GM19463 (cell line): ENCODE results near the gene SEMA4F.

Source experiments
- ATAC-seq: cut with Tn5 transposase; IDR thresholded peaks from one replicate; pipeline ENCODE4 v1.9.1; 2021; ENCODE audit warnings: mild to moderate bottlenecking, moderate library complexity; ENCODE audit not compliant: unreplicated experiment

SEMA4F gene

DNA sequence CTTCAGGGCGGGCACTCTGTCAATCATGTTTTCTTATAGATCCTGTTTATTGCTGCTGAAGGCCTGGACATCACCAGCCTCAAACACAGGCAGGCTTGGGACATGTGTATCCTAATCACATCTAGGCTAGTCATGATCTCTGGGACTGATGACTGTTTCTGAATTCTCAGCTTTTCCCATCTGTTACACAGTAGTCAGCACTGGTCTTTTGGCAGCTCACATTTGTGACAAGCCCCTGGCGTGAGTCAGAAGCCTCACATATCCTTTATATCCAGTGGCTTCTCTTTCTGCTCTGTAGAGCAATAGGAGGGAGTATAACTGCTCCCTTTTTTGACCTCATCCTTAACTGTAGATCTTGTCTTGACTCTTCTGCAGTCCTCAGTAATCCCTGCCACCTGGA, 4.5 kb downstream of the SEMA4F start:
- no peak for ATAC-seq

GRCh38 chr2:74659462-74659861, 5.4 kb downstream of the SEMA4F start:
- no peak for ATAC-seq

DNA sequence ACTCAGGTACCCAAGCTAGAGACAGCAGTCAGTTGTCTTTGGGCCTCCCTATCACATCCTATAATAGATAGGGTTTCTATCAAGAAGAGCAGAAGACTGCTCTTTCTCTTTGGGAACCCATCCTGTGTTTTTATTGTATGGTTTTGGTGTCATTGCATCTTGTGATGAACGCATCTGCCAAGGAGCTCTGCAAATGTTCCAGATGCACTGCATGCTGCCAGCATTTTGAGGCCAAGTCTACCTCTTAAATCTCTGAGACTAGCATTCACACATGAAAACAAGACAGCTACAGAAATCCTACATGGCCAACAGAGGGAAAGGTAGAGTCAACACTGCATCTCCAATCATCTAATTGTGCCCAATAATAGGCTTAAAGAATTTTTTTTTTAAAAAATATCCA, 14.0 kb downstream of the SEMA4F start:
- no peak for ATAC-seq

- no peak for ATAC-seq
Measured at GRCh38 chr2:74670263-74670662, 16.2 kb downstream of the SEMA4F start.

- ATAC-seq = no peak
Measured at GRCh38 chr2:74671479-74671878, 17.4 kb downstream of the SEMA4F start.

DNA sequence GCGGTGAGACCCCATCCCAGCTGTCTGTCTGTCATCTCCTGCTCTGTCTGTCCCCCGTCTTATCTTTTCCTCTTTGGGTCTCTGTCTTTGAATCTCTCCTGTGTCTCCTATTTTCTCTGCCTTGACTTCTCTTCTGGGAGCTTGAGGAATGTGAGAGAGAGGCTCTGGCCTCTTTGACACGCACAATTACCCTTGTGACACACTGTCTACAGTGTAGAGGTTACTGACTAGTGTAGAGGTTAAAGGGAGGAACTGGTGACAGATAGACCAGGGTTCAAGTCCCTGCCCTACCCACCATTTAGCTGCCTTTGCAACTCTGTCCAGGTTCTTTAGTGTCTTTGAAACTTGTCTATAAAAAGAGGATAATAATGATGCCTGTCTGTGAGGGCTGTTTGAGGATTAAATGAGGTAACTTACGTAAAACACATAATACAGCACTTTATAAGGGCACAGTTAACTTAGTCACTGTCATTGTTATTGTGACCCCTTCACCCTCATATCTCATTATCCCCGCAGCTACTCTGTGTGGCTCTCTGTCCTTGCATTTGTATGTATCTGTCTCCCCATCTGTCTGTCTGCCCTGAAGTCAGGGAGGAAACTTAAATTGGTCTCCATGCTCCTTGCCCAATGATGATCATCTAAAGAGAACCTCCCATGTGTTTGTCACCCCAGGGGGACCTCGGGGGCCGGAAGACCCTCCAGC, 19.9 kb downstream of the SEMA4F start:
- no peak for ATAC-seq

DNA sequence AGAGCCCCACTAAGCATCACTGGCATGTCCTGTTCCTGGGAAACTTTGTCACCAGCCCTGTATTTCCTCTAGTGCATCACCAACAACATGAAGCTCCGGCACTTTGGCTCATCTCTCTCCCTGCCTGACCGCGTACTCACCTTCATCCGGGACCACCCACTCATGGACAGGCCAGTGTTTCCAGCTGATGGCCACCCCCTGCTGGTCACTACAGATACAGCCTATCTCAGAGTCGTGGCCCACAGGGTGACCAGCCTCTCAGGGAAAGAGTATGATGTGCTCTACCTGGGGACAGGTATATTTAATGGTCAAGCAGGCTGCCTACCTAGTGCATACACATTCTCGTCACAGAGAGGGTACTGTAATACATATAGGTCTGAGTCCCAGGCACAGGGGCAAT, 21.0 kb downstream of the SEMA4F start:
- no peak for ATAC-seq

DNA sequence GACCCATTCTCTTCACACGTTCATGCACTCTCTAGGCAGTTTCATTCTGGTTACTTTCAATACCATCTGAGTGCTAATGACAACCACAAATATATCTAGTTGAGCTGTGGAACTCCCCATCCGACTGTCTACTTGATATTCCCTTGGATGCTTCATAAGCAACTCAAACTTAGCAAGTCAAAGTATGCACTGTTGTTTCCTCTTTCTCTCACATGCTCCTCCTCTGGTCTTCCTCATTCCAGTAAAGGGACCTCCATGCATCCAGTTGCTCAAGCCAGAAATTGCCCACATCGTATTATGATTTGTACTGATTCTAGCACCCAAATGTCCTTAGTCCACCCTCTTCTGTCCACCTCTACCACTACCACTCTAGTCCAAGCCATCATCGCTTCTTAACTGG, 22.3 kb downstream of the SEMA4F start:
- ATAC-seq = no peak

GRCh38 chr2:74679615-74680014, 25.6 kb downstream of the SEMA4F start:
- ATAC-seq = no peak

GRCh38 chr2:74682501-74682900, 28.5 kb downstream of the SEMA4F start:
- ATAC-seq = no peak

DNA sequence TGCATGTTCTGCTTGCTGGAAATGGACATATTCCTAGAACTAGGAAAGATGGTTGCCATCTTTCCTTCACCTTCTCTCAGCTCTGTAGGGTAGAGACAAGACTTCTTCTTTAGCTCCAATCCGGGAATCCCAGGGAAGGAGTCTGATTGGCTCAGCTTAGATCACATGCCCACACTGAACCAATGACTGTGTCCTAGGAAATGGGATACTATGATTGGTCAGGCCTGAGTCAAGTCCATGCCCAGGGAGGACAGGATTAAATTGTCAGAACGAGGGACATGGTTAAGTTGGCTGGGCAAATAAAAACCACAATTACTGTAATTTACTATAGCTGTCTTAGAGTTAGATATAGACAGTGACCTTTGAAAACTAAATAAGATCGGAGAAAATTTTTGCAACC, 31.4 kb downstream of the SEMA4F start:
- ATAC-seq = no peak

- no peak for ATAC-seq
Measured at GRCh38 chr2:74688881-74689280, 34.8 kb downstream of the SEMA4F start.

- ATAC-seq = no peak
Measured at GRCh38 chr2:74689671-74690070, 35.6 kb downstream of the SEMA4F start.

DNA sequence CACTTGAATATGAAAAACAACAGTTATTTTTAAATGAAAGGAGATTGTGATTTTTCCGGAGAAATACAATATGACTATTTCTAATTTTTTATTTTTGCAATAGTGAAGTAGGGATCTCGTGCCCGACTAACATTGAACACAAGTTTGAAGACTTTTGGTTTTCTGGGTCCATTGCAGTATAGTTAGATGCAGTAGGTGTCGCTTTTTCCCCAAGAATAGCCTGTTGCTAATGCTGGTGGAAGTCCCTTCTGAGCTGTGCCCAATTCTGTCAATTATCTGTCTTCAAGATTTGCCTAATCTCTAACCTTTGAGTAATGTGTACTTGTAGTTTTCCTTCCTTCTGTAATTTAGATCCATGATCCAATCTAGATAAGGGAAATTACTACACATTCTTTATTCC, 36.5 kb downstream of the SEMA4F start:
- ATAC-seq = peak; percentile 70

DNA sequence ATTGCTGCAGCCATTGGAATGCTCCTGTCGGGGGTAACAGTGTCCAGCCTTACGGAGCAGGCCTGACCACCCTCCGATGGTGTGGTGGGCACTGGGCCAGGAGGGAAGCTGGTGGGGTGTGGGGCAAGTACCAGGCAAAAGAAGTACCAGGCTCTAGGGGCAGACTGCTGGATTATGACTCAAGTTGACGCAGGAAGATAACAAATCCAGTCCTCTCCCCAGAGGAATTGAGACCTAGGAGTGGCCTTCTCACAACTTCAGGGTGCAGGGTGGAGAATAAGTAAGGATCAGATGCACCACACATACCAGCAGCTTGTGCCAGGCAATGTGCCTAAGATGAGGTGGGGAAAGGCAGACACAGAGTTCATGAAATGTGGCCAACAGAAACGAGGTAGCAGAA, 37.9 kb downstream of the SEMA4F start:
- ATAC-seq = no peak

- no peak for ATAC-seq
Measured at GRCh38 chr2:74693213-74693612, 39.2 kb downstream of the SEMA4F start.

- ATAC-seq = no peak
Measured at GRCh38 chr2:74693668-74694067, 39.6 kb downstream of the SEMA4F start.

GRCh38 chr2:74694281-74694680, 40.2 kb downstream of the SEMA4F start:
- ATAC-seq = no peak

DNA sequence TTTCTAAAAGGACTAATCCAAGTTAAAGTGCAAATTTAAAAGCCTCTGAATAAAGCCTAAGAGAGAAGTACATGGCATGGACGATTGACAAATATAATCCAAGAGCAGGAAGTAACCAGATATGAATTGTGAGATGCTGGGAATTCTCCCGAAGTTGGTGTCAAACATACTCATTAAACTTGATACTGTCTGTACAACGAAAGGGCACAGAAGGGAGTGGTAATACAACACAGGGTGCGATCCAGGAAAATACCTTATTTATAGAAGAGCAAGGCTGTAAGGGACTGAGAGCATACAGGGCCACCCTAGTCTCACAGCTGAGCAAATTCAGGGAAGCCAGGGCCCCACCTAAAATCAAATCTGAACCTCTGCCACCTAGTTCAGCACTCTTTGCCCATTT, 41.6 kb downstream of the SEMA4F start:
- ATAC-seq = no peak

DNA sequence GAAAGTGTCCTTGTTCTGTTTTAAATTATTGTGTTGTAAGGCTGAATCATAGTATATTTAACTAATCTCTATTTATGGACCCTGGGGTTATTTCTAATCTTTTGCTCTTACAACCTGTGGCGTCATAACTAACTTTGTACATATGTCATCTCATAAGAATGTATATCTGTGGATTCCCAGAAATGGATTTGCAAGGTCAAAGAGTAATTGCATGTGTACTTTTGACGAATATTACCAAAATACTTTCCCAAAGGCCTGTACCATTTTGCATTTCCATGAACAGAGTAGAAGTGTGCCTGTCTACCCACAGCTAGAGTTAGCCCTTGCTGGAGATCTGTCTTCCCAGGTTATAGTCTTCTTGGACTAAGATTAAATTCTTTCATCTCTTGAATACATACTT, 42.8 kb downstream of the SEMA4F start:
- no peak for ATAC-seq

DNA sequence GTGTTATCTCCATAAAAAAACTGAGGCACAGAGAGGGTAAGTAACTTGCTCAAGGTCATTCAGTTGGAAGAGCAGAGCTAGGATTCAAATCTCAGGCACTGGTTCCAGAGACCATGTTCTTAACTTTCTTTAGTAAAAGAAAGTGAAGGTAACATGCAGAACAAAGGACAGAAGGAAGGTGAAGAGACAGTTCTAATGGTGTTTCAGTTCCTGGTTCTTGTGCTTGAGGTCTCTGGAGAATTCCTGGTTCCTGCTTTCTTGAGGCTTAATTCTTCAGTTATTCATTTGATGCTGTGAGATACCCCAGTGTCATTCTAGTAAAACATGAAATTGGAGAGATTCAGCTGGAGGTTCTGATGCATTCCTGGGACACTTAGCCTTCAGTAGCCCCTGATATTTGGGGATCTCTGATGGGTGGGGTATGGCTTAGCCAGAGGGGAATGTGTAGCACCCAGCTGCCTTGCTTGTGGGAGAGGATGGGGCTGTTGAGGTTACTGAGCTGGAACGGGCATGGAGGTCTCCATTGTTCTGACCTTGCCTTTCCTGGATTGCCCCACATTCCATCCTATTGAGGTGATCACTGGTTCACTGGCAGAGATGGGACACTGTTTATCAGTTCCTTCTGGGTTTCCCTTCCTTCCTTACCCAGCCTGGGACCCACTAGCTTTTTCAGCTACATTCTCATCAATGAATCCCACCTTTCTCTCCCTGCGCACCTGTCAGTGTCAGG, 46.8 kb downstream of the SEMA4F start:
- no peak for ATAC-seq

GRCh38 chr2:74702001-74702715, 48.1 kb downstream of the SEMA4F start:
- ATAC-seq = no peak
